ENCODE results near the gene CFAP57. TPM values are rescaled to one million over a fixed set of nuclear protein-coding genes. Genes with fewer than 3 reads are reported as not detected.

CFAP57 gene
- total and polyA plus RNA-seq, 9 of the 15 experiments (the other 6 are each of a cell fraction or from before 2014, with no cell fraction given), result 0.04 to 0.22 (median 0.07) TPM; not detected in 3

DNA sequence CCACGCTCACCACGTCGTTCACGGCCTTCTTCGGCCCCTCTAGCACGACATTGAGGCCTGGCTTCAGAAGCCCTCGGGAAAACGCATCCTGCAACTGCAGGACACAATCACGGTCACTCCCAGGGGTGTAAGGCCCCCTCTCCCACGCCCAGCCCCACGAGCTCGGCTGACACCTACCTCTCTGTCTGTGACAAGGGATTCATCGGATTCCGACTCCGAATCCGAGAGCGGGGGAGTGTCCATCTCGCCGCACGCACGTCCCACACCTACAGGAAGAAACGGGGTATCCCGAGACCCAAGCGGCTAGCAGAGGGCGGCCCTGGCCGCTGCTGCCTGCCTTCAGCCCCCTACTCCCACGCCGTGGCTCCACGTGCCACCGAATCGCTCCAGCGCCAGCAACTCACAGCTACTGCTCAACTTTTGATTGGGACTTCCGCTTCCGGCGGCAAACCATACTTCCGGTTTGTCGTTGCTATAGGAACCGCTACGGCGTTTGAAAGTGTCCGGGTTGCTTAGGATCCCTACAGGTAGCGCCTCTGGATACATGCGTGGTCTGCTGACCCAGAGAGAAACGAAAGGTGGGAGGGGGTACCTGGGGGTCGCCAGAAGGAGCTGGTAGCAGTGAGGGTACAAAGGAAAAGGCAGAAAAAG lies at the start of gene CFAP57, which contains the start of gene EBNA1BP2 (continued):
- TF ChIP-seq, protein P1, sequence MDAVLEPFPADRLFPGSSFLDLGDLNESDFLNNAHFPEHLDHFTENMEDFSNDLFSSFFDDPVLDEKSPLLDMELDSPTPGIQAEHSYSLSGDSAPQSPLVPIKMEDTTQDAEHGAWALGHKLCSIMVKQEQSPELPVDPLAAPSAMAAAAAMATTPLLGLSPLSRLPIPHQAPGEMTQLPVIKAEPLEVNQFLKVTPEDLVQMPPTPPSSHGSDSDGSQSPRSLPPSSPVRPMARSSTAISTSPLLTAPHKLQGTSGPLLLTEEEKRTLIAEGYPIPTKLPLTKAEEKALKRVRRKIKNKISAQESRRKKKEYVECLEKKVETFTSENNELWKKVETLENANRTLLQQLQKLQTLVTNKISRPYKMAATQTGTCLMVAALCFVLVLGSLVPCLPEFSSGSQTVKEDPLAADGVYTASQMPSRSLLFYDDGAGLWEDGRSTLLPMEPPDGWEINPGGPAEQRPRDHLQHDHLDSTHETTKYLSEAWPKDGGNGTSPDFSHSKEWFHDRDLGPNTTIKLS (IDR thresholded peaks at IDR 0.05; ENCODE audit: borderline replicate concordance, low read depth), result peak; percentile 80
- TF ChIP-seq PHB2 (IDR thresholded peaks at IDR 0.05; ENCODE audit: low read depth) (no peak), L3MBTL2 (IDR thresholded peaks at IDR 0.05) (peak; percentile 58), RBM17 (IDR thresholded peaks at IDR 0.05; ENCODE audit: borderline replicate concordance, low read depth, low read length) (no peak), DDX20 (tag; IDR thresholded peaks at IDR 0.05; ENCODE audit: low read depth) (no peak), MITF (IDR thresholded peaks at IDR 0.05) (no peak), ZNF175 (CRISPR knock-in tag; IDR thresholded peaks at IDR 0.05; ENCODE audit: low read depth) (no peak), CHAMP1 (IDR thresholded peaks at IDR 0.05) (no peak), JUND (IDR thresholded peaks at IDR 0.05; ENCODE audit: borderline replicate concordance, low read depth, low read length) (no peak; the same call in 1 of the 2 replicates), JUND (tag; IDR thresholded peaks at IDR 0.05; ENCODE audit: borderline replicate concordance, low read depth, low read length) (no peak), THAP7 (CRISPR knock-in tag; IDR thresholded peaks at IDR 0.05) (peak; percentile 22; the same call in 1 of the 2 replicates), HMG20B (CRISPR knock-in tag; IDR thresholded peaks at IDR 0.05) (no peak), C11orf30 (IDR thresholded peaks at IDR 0.05; ENCODE audit: low read depth) (peak; percentile 81), ERF (CRISPR knock-in tag; IDR thresholded peaks at IDR 0.05) (peak; percentile 31; the same call in 1 of the 2 replicates), MECOM (CRISPR knock-in tag; IDR thresholded peaks at IDR 0.05) (no peak), SIN3B (IDR thresholded peaks at IDR 0.05; ENCODE audit: low read depth) (peak; percentile 76)
- TF ChIP-seq, protein P2, sequence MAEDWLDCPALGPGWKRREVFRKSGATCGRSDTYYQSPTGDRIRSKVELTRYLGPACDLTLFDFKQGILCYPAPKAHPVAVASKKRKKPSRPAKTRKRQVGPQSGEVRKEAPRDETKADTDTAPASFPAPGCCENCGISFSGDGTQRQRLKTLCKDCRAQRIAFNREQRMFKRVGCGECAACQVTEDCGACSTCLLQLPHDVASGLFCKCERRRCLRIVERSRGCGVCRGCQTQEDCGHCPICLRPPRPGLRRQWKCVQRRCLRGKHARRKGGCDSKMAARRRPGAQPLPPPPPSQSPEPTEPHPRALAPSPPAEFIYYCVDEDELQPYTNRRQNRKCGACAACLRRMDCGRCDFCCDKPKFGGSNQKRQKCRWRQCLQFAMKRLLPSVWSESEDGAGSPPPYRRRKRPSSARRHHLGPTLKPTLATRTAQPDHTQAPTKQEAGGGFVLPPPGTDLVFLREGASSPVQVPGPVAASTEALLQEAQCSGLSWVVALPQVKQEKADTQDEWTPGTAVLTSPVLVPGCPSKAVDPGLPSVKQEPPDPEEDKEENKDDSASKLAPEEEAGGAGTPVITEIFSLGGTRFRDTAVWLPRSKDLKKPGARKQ (CRISPR knock-in tag; IDR thresholded peaks at IDR 0.05), result no peak
- TF ChIP-seq, protein P3, sequence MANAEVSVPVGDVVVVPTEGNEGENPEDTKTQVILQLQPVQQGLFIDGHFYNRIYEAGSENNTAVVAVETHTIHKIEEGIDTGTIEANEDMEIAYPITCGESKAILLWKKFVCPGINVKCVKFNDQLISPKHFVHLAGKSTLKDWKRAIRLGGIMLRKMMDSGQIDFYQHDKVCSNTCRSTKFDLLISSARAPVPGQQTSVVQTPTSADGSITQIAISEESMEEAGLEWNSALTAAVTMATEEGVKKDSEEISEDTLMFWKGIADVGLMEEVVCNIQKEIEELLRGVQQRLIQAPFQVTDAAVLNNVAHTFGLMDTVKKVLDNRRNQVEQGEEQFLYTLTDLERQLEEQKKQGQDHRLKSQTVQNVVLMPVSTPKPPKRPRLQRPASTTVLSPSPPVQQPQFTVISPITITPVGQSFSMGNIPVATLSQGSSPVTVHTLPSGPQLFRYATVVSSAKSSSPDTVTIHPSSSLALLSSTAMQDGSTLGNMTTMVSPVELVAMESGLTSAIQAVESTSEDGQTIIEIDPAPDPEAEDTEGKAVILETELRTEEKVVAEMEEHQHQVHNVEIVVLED (CRISPR knock-in tag; IDR thresholded peaks at IDR 0.05), result no peak

All from K562 (cell line).